Choroid plexus epithelial cell (primary cell): Measurements from ENCODE around the gene RUNX3.
A peak's percentile ranks its signal among the peaks of the same experiment; 100 is the strongest.

ENCODE experiments used
- DNase-seq: peaks from one replicate; pipeline ENCODE4 v3.0.0-alpha.2; 2010; ENCODE audit warnings: low read depth
- H3K4me3 ChIP-seq: 2 replicates; pipeline ENCODE4 v1.5.1; 2011; ENCODE audit warnings: low read depth, mild to moderate bottlenecking, control low read depth, low read length, moderate library complexity
- CTCF ChIP-seq: conservative IDR thresholded peaks from 2 replicates; pipeline ENCODE4 v1.5.1; 2011; ENCODE audit warnings: low read depth, mild to moderate bottlenecking, control low read depth, inconsistent platforms, low read length, moderate library complexity

RUNX3 gene

GRCh38 chr1:24927473-24927872, 2.6 kb downstream of the RUNX3 start:
- DNase-seq, result no peak
- H3K4me3 ChIP-seq, result no peak overlapping the region
- no peak for TF ChIP-seq CTCF

GRCh38 chr1:24926563-24927249, 3.4 kb downstream of the RUNX3 start:
- no peak overlapping the region for H3K4me3 ChIP-seq
- TF ChIP-seq CTCF, result no peak
- DNase-seq, result peak; percentile 33

- no peak overlapping the region for H3K4me3 ChIP-seq
- TF ChIP-seq CTCF, result no peak
- no peak for DNase-seq
Observed at GRCh38 chr1:24925963-24926362, 4.1 kb downstream of the RUNX3 start.

GRCh38 chr1:24925082-24925779, 4.8 kb downstream of the RUNX3 start:
- DNase-seq, result no peak
- no peak overlapping the region for H3K4me3 ChIP-seq
- TF ChIP-seq CTCF, result no peak

- no peak overlapping the region for H3K4me3 ChIP-seq
- no peak for TF ChIP-seq CTCF
- DNase-seq, result no peak
Observed at GRCh38 chr1:24923485-24924113, 6.5 kb downstream of the RUNX3 start.

GRCh38 chr1:24921938-24922662, 8.0 kb downstream of the RUNX3 start:
- no peak for TF ChIP-seq CTCF
- no peak for DNase-seq

More at GRCh38 chr1:24921938-24922662, 8.0 kb downstream of the RUNX3 start:
- H3K4me3 ChIP-seq, result no peak overlapping the region
